Natural killer cell (primary cell): ENCODE measurements around the gene KLK4. TPM values are rescaled to one million over a fixed set of nuclear protein-coding genes. Genes with fewer than 3 reads are reported as not detected.

ENCODE experiments used
- ATAC-seq, 3 donors: fragments of 150-1000 bp in 2 of 3; fragments of 200-7000 bp in 1 of 3; cut with Tn5 transposase; 1 replicate in 1 of 3; 2 replicates in 2 of 3; pipeline ENCODE4 v1.10.0; 2021; ENCODE audit warnings: mild to moderate bottlenecking in 2 of 3, moderate library complexity in 2 of 3
- DNase-seq, 2 donors: peaks; one replicate each; pipeline versions ENCODE4 v3.0.0 to v3.0.0-alpha.2; 2013 to 2021; ENCODE audit warnings: mixed read lengths in 1 of 2
- H3K27ac ChIP-seq: one replicate; pipeline ENCODE4 v1.5.1; 2013; ENCODE audit warnings: mild to moderate bottlenecking, low read length
- H3K27me3 ChIP-seq: one replicate; pipeline ENCODE4 v1.6.1; 2013; ENCODE audit warnings: low read length; ENCODE audit not compliant: control insufficient read depth, insufficient read depth
- H3K36me3 ChIP-seq: one replicate; pipeline ENCODE4 v1.6.1; 2013; ENCODE audit warnings: low read length; ENCODE audit not compliant: control insufficient read depth, insufficient read depth
- H3K4me1 ChIP-seq: one replicate; pipeline ENCODE4 v1.6.1; 2013; ENCODE audit warnings: low read length; ENCODE audit not compliant: control insufficient read depth, insufficient read depth
- H3K4me3 ChIP-seq: one replicate; pipeline ENCODE4 v1.5.1; 2013; ENCODE audit warnings: low read length
- H3K9me3 ChIP-seq: one replicate; pipeline ENCODE4 v1.6.1; 2013; ENCODE audit warnings: low read length; ENCODE audit not compliant: control insufficient read depth, insufficient read depth
- H3K27ac Mint-ChIP-seq, 2 donors: one replicate each; pipeline ENCODE4 v1.8.0; 2022; ENCODE audit warnings: mild to moderate bottlenecking in 2 of 2, mixed read lengths in 2 of 2, moderate library complexity in 1 of 2
- H3K27me3 Mint-ChIP-seq, 2 donors: one replicate each; pipeline ENCODE4 v1.8.0; 2022; ENCODE audit warnings: low read depth in 2 of 2, mixed read lengths in 2 of 2
- H3K36me3 Mint-ChIP-seq: one replicate; pipeline ENCODE4 v1.8.0; 2022; ENCODE audit warnings: mixed read lengths
- H3K4me1 Mint-ChIP-seq, 2 donors: one replicate each; pipeline ENCODE4 v1.8.0; 2022; ENCODE audit warnings: mixed read lengths in 2 of 2
- H3K4me3 Mint-ChIP-seq: one replicate; pipeline ENCODE4 v1.8.0; 2022; ENCODE audit warnings: mild to moderate bottlenecking, moderate library complexity, mixed read lengths
- H3K9me3 Mint-ChIP-seq, 2 donors: one replicate each; pipeline ENCODE4 v1.8.0; 2022; ENCODE audit warnings: mixed read lengths in 2 of 2
- CTCF ChIP-seq: fragments of 200-600 bp; IDR thresholded peaks from one replicate; pipeline ENCODE4 v1.8.0; 2022; ENCODE audit warnings: antibody characterized with exemption
- WGBS: methylation state at CpG from one replicate; pipeline ENCODE4 v1.1.7; 2013; ENCODE audit warnings: missing lambda C conversion rate; ENCODE audit not compliant: insufficient coverage; 5-methylcytosine and 5-hydroxymethylcytosine counted together
- intact Hi-C: fragments of 100-400 bp; cut with micrococcal nuclease; formaldehyde crosslinking; loops from one replicate; pipeline ENCODE4 v1.14.2; 2022
- total RNA-seq, 4 donors: library from RNA; stranded (reverse); fragments of 120-200 nt in 1 of 4; gene quantifications; one replicate each; pipeline versions ENCODE4 v1.2.3 to v1.2.4, GENCODE V29; 2013 to 2022

Gene KLK4
- total RNA-seq, 3 donors from 2014 or later (not counting 1 experiment from before 2014, with no cell fraction given) = not detected

- Histone ChIP-seq H3K27ac (no peak overlapping the region), H3K4me1 (no peaks in the 10 kb centered on the region), H3K36me3 (no peaks in the 10 kb centered on the region), H3K27me3 (peaks cover 3% of the 10 kb centered on the region), H3K9me3 (no peaks in the 10 kb centered on the region), H3K4me3 (no peak overlapping the region)
- H3K27ac Mint-ChIP-seq = no peak overlapping the region
- intact Hi-C loops = no loop called here
- no peak for DNase-seq
- no peaks in the 10 kb centered on the region for H3K36me3 Mint-ChIP-seq
- no peak overlapping the region for H3K4me3 Mint-ChIP-seq
- no peak for ATAC-seq
- H3K27me3 Mint-ChIP-seq = peaks cover 10 to 23% of the 10 kb centered on the region in 2 donors
- no peaks in the 10 kb centered on the region for H3K9me3 Mint-ChIP-seq
- no peak for TF ChIP-seq CTCF
- no peaks in the 10 kb centered on the region for H3K4me1 Mint-ChIP-seq
- WGBS = 79% methylated on average over 5 of the region's 5 CpGs
These were observed 31.0 kb downstream of the KLK4 start for GRCh38 chr19:50880241-50880640.

- H3K27me3 ChIP-seq = peaks cover 3% of the 10 kb centered on the region
- Mint-ChIP-seq H3K9me3 (no peaks in the 10 kb centered on the region), H3K4me1 (no peaks in the 10 kb centered on the region), H3K4me3 (no peak overlapping the region), H3K36me3 (no peaks in the 10 kb centered on the region), H3K27ac (no peak overlapping the region), H3K27me3 (peaks cover 8 to 23% of the 10 kb centered on the region in 2 donors)
- TF ChIP-seq CTCF = no peak
- intact Hi-C loops = no loop called here
- H3K4me1 ChIP-seq = no peaks in the 10 kb centered on the region
- H3K4me3 ChIP-seq = no peak overlapping the region
- no peak for ATAC-seq
- H3K27ac ChIP-seq = no peak overlapping the region
- H3K36me3 ChIP-seq = no peaks in the 10 kb centered on the region
- H3K9me3 ChIP-seq = no peaks in the 10 kb centered on the region
- DNase-seq = no peak
- WGBS = 65% methylated on average over 5 of the region's 5 CpGs
These were observed 32.3 kb downstream of the KLK4 start for GRCh38 chr19:50878851-50879250.

- peaks cover 3% of the 10 kb centered on the region for H3K27me3 ChIP-seq
- Mint-ChIP-seq H3K27me3 (peaks cover 10 to 14% of the 10 kb centered on the region in 2 donors), H3K27ac (no peak overlapping the region), H3K4me1 (no peaks in the 10 kb centered on the region), H3K4me3 (no peak overlapping the region), H3K9me3 (no peaks in the 10 kb centered on the region), H3K36me3 (no peaks in the 10 kb centered on the region)
- H3K9me3 ChIP-seq = no peaks in the 10 kb centered on the region
- no peaks in the 10 kb centered on the region for H3K36me3 ChIP-seq
- H3K4me1 ChIP-seq = no peaks in the 10 kb centered on the region
- H3K27ac ChIP-seq = no peak overlapping the region
- ATAC-seq = no peak
- intact Hi-C loops = no loop called here
- no peak overlapping the region for H3K4me3 ChIP-seq
- DNase-seq = no peak
- TF ChIP-seq CTCF = no peak
- WGBS = 35% methylated on average over 8 of the region's 8 CpGs
These were observed 33.9 kb downstream of the KLK4 start for GRCh38 chr19:50877338-50877737.

- DNase-seq (no peak), ATAC-seq (no peak)
- Histone ChIP-seq H3K4me3 (no peak overlapping the region), H3K9me3 (no peaks in the 10 kb centered on the region), H3K27me3 (peaks cover 3% of the 10 kb centered on the region), H3K4me1 (no peaks in the 10 kb centered on the region), H3K27ac (no peak overlapping the region), H3K36me3 (no peaks in the 10 kb centered on the region)
- no peaks in the 10 kb centered on the region for H3K4me1 Mint-ChIP-seq
- WGBS = 80% methylated on average over 7 of the region's 7 CpGs
- no peaks in the 10 kb centered on the region for H3K9me3 Mint-ChIP-seq
- H3K36me3 Mint-ChIP-seq = no peaks in the 10 kb centered on the region
- peaks cover 13 to 16% of the 10 kb centered on the region in 2 donors for H3K27me3 Mint-ChIP-seq
- no peak for TF ChIP-seq CTCF
- no peak overlapping the region for H3K27ac Mint-ChIP-seq
- H3K4me3 Mint-ChIP-seq = no peak overlapping the region
- intact Hi-C loops = no loop called here
These were observed 34.7 kb downstream of the KLK4 start for GRCh38 chr19:50876456-50876855.
